A549 (cell line): ENCODE results near the gene PLOD3. TPM values are rescaled to one million over a fixed set of nuclear protein-coding genes. Genes with fewer than 3 reads are reported as not detected.
A peak's percentile ranks its signal among the peaks of the same experiment; 100 is the strongest.

ENCODE experiments used
- ATAC-seq, 2 experiments: fragments of 200-7000 bp in 1 of 2; fragments of >200 bp in 1 of 2; cut with Nextera tagmentation in 1 of 2; cut with Tn5 transposase in 1 of 2; 3 replicates each; pipeline versions ENCODE4 v1.8.0 to v1.9.1; 2018 to 2020; ENCODE audit warnings: mild to moderate bottlenecking in 1 of 2, moderate library complexity in 1 of 2
- CTCF ChIA-PET: fragments of 300-600 bp; sonication (Branson Sonifier 250); formaldehyde crosslinking; extraction: SDS; loops from one replicate; lab custom pipeline; 2021; ENCODE audit warnings: antibody characterized with exemption, inconsistent platforms; lab: Yijun Ruan, JAX
- POLR2A ChIA-PET: fragments of 350-600 bp; formaldehyde crosslinking; extraction: SDS; loops from one replicate; lab custom pipeline; 2021; ENCODE audit warnings: antibody characterized with exemption, inconsistent platforms; lab: Yijun Ruan, JAX
- DNase-seq, 2 experiments: peaks; one replicate each; pipeline versions ENCODE4 v3.0.0 to v3.0.0-alpha.2; 2011 to 2016; ENCODE audit warnings: low read depth in 1 of 2, low spot score in 1 of 2
- FAIRE-seq: peaks from 2 replicates; lab custom pipeline; 2011; peaks lifted over from hg19 to GRCh38; lab: Jason Lieb, UNC
- H3K27ac ChIP-seq, 2 experiments: fragments of >200 bp; sonication (Bioruptor Twin); formaldehyde crosslinking; 3 replicates each; pipeline ENCODE4 v1.5.1; 2016 to 2017
- H3K4me1 ChIP-seq: fragments of >200 bp; sonication (Bioruptor Twin); formaldehyde crosslinking; 3 replicates; pipeline ENCODE4 v1.6.1; 2016
- H3K4me2 ChIP-seq: fragments of >200 bp; sonication (Bioruptor Twin); formaldehyde crosslinking; 3 replicates; pipeline ENCODE4 v1.6.1; 2016
- H3K4me3 ChIP-seq: fragments of >200 bp; sonication (Bioruptor Twin); formaldehyde crosslinking; 3 replicates; pipeline ENCODE4 v1.5.1; 2016
- H3K9me3 ChIP-seq: fragments of >200 bp; sonication (Bioruptor Twin); formaldehyde crosslinking; 3 replicates; pipeline ENCODE4 v1.6.1; 2016
- BCL3 ChIP-seq: fragments of >200 bp; sonication (Bioruptor Twin); formaldehyde crosslinking; IDR thresholded peaks from 3 replicates; pipeline ENCODE4 v1.6.1; 2016
- CBX8 ChIP-seq: fragments of 200-600 bp; sonication (generic); IDR thresholded peaks from 2 replicates; pipeline ENCODE4 v1.6.1; 2016
- CTCF ChIP-seq: fragments of >200 bp; sonication (Bioruptor Twin); formaldehyde crosslinking; IDR thresholded peaks from 3 replicates; pipeline ENCODE4 v1.5.1; 2016
- E2F6 ChIP-seq: IDR thresholded peaks from 2 replicates; pipeline ENCODE4 v1.6.1; 2012; ENCODE audit warnings: low read depth, borderline replicate concordance
- EP300 ChIP-seq, 2 experiments: fragments of >200 bp; sonication (Bioruptor Twin); formaldehyde crosslinking; IDR thresholded peaks; 2 replicates in 1 of 2; 3 replicates in 1 of 2; pipeline ENCODE4 v1.6.1; 2016 to 2017
- FOSB ChIP-seq: fragments of 250-450 bp; sonication (Bioruptor Pico); IDR thresholded peaks from 2 replicates; pipeline ENCODE4 v1.5.0; 2020; ENCODE audit warnings: mild to moderate bottlenecking, moderate library complexity
- GATA3 ChIP-seq: IDR thresholded peaks from 2 replicates; pipeline ENCODE4 v1.6.1; 2012; ENCODE audit warnings: borderline replicate concordance
- HES2 ChIP-seq: fragments of >200 bp; sonication (Bioruptor Twin); formaldehyde crosslinking; IDR thresholded peaks from 2 replicates; pipeline ENCODE4 v1.6.1; 2016
- MAX ChIP-seq: IDR thresholded peaks from 2 replicates; pipeline ENCODE4 v1.6.1; 2012
- NFE2L2 ChIP-seq: fragments of 150-350 bp; conservative IDR thresholded peaks from 2 replicates; pipeline ENCODE4 v1.6.1; 2014; ENCODE audit warnings: low read length
- NPAS2 ChIP-seq: fragments of 250-450 bp; sonication (Bioruptor Pico); IDR thresholded peaks from 2 replicates; pipeline ENCODE4 v1.8.0; 2022; ENCODE audit warnings: mild to moderate bottlenecking, moderate library complexity, borderline replicate concordance
- PHF8 ChIP-seq: fragments of 200-600 bp; sonication (generic); IDR thresholded peaks from 2 replicates; pipeline ENCODE4 v1.6.1; 2016; ENCODE audit warnings: low read depth, mild to moderate bottlenecking, antibody characterized with exemption, moderate library complexity, borderline replicate concordance
- RAD21 ChIP-seq, 2 experiments: fragments of >200 bp in 1 of 2; sonication (Bioruptor Twin) in 1 of 2; formaldehyde crosslinking in 1 of 2; IDR thresholded peaks in 1 of 2; conservative IDR thresholded peaks in 1 of 2; 2 replicates in 1 of 2; 3 replicates in 1 of 2; pipeline ENCODE4 v1.6.1; 2012 to 2018; ENCODE audit warnings: inconsistent platforms in 1 of 2
- RARB ChIP-seq: fragments of 250-450 bp; sonication (Bioruptor Pico); IDR thresholded peaks from 2 replicates; pipeline ENCODE4 v1.8.0; 2021; ENCODE audit warnings: mild to moderate bottlenecking, moderate library complexity
- RCOR1 ChIP-seq: fragments of 150-350 bp; IDR thresholded peaks from 2 replicates; pipeline ENCODE4 v1.6.1; 2014; ENCODE audit warnings: antibody characterized with exemption, low read length, low read depth
- REST ChIP-seq: fragments of 200-600 bp; sonication (generic); IDR thresholded peaks from 2 replicates; pipeline ENCODE4 v1.6.1; 2016; ENCODE audit warnings: antibody characterized with exemption, mild to moderate bottlenecking, moderate library complexity
- SMC3 ChIP-seq: fragments of >200 bp; sonication (Bioruptor Twin); formaldehyde crosslinking; IDR thresholded peaks from 3 replicates; pipeline ENCODE4 v1.6.1; 2018; ENCODE audit warnings: inconsistent platforms
- TP53 ChIP-seq: fragments of 250-450 bp; sonication (Bioruptor Pico); IDR thresholded peaks from 2 replicates; pipeline ENCODE4 v1.5.0; 2021; ENCODE audit warnings: mild to moderate bottlenecking, moderate library complexity
- USF2 ChIP-seq: fragments of 450-650 bp; IDR thresholded peaks from 2 replicates; pipeline ENCODE4 v1.6.1; 2014; ENCODE audit warnings: antibody characterized with exemption
- ZC3H11A ChIP-seq: fragments of 450-650 bp; IDR thresholded peaks from 2 replicates; pipeline ENCODE4 v1.6.1; 2014; ENCODE audit warnings: antibody characterized with exemption, mild to moderate bottlenecking
- ZFP36 ChIP-seq: fragments of 450-650 bp; IDR thresholded peaks from 2 replicates; pipeline ENCODE4 v1.6.1; 2014; ENCODE audit warnings: borderline replicate concordance; ENCODE audit not compliant: partially characterized antibody
- ZNF302 ChIP-seq: fragments of 250-450 bp; sonication (Bioruptor Pico); IDR thresholded peaks from 2 replicates; pipeline ENCODE4 v1.9.0; 2021; ENCODE audit warnings: inconsistent platforms, mild to moderate bottlenecking, moderate library complexity
- ZSCAN20 ChIP-seq: fragments of 250-450 bp; sonication (Bioruptor Pico); IDR thresholded peaks from 2 replicates; pipeline ENCODE4 v1.8.0; 2022; ENCODE audit warnings: mild to moderate bottlenecking, moderate library complexity
- WGBS: methylation state at CpG from one replicate; pipeline ENCODE4 v1.1.6; 2017; ENCODE audit errors: missing lambda C conversion rate; 5-methylcytosine and 5-hydroxymethylcytosine counted together
- polyA plus RNA-seq, 4 experiments: library from polyadenylated mRNA; depleted of rRNA in 3 of 4; stranded (reverse); fragments of >200 nt; fragmentation: RNase III in 1 of 4; extraction: RNeasy Plus Mini Kit Qiagen cat#74134 plus additional on column Dnase treatment in 1 of 4; gene quantifications; 2 replicates in 3 of 4; 3 replicates in 1 of 4; pipeline ENCODE4 v1.2.3, GENCODE V29; 2011 to 2017

Gene PLOD3
- polyA plus RNA-seq, 2 of the 4 experiments (the other 2 are of a cell fraction) = 26.0 to 48.7 TPM

GRCh38 chr7:101170617-101171441 is 46.6 kb downstream of the PLOD3 start:
- Histone ChIP-seq H3K9me3 (no peaks in the 10 kb centered on the region), H3K4me1 (peaks cover 78% of the 10 kb centered on the region), H3K27ac (no peak overlapping the region), H3K4me2 (peak overlapping the region; percentile 98), H3K4me3 (peak overlapping the region; percentile 21; the same call in 1 of the 3 replicates)
- ATAC-seq = no peak
- CTCF ChIA-PET = interaction anchor here (0.5 to 3.1 kb wide), 32 partner anchors 9 to 277 kb away, joined by 3 to 56 read pairs (median 4); partner anchors contain the start of genes AP1S1 and NAT16
- FAIRE-seq = no peak
- TF ChIP-seq PHF8 = no peak
- WGBS = 13% methylated on average over 17 of the region's 17 CpGs
- no peak for DNase-seq
- POLR2A ChIA-PET = no interaction called here

- ATAC-seq = peak; percentile 32 to 62; a peak in 4 of 6 replicates
- DNase-seq = peak in 1 of 2 experiments; percentile 63
- 3% methylated on average over 21 of the region's 33 CpGs for WGBS
- ChIA-PET POLR2A (no interaction called here), CTCF (interaction anchor here (0.5 to 3.1 kb wide), 29 partner anchors 8 to 298 kb away, joined by 3 to 56 read pairs (median 4); partner anchors contain the start of genes AP1S1 and NAT16)
- Histone ChIP-seq H3K4me1 (peaks cover 82% of the 10 kb centered on the region), H3K9me3 (no peaks in the 10 kb centered on the region), H3K4me2 (peak overlapping the region; percentile 98), H3K4me3 (peak overlapping the region; percentile 36), H3K27ac (peak overlapping the region in 1 of 2 experiments; percentile 46; a peak in 4 of 6 replicates)
- no peak for TF ChIP-seq ZNF302 (CRISPR knock-in tag)
- no peak for TF ChIP-seq RCOR1
- TF ChIP-seq GATA3 = no peak
- peak; percentile 64 to 69 for TF ChIP-seq RAD21 (conservative IDR thresholded peaks at IDR 0.05 in 1 of 2, IDR thresholded peaks at IDR 0.05 in 1 of 2)
- TF ChIP-seq USF2 = no peak
- TF ChIP-seq SMC3 = peak; percentile 82
- TF ChIP-seq CBX8 = no peak
- TF ChIP-seq NPAS2 (CRISPR knock-in tag) = no peak
- TF ChIP-seq CTCF = peak; percentile 85
- TF ChIP-seq PHF8 = no peak
- TF ChIP-seq EP300 (IDR thresholded peaks at IDR 0.05) = no peak
- no peak for TF ChIP-seq BCL3
- TF ChIP-seq NFE2L2 = no peak
- no peak for TF ChIP-seq HES2
- TF ChIP-seq TP53 = no peak
- TF ChIP-seq RARB = no peak
- peak; percentile 64 for TF ChIP-seq MAX
- TF ChIP-seq ZFP36 = no peak
- TF ChIP-seq FOSB (CRISPR knock-in tag) = no peak
- TF ChIP-seq ZC3H11A = no peak
- no peak for TF ChIP-seq E2F6
- no peak for TF ChIP-seq ZSCAN20 (CRISPR knock-in tag)
- TF ChIP-seq REST = no peak
- FAIRE-seq = no peak
Measured at GRCh38 chr7:101169838-101170551, 47.4 kb downstream of the PLOD3 start.
